Fibroblast of villous mesenchyme (primary cell): ENCODE results near the gene ARMCX1. TPM values are rescaled to one million over a fixed set of nuclear protein-coding genes. Genes with fewer than 3 reads are reported as not detected.
"Not testable (repeated sequence)": the region's sequence is repeated elsewhere in the genome, so short reads cannot be mapped to it uniquely, and the experiment has no call there.

ENCODE experiments used
- DNase-seq: peaks from one replicate; pipeline ENCODE4 v3.0.0-alpha.2; 2010; ENCODE audit warnings: low read depth
- H3K4me3 ChIP-seq: 2 replicates; pipeline ENCODE4 v1.5.1; 2011; ENCODE audit warnings: low read depth, mild to moderate bottlenecking, low read length
- total RNA-seq: library from RNA; depleted of rRNA; stranded (reverse); fragments of >200 nt; gene quantifications from 2 replicates; pipeline ENCODE4 v1.2.3, GENCODE V29; 2012
- TF ChIP-seq, protein P1 (sequence below): IDR thresholded peaks from 2 replicates; pipeline ENCODE4 v1.5.1; 2012; ENCODE audit warnings: low read depth, mild to moderate bottlenecking, low read length; ENCODE audit not compliant: insufficient read depth

Gene ARMCX1
- total RNA-seq = 32.5 and 41.9 TPM in 2 replicates

DNA sequence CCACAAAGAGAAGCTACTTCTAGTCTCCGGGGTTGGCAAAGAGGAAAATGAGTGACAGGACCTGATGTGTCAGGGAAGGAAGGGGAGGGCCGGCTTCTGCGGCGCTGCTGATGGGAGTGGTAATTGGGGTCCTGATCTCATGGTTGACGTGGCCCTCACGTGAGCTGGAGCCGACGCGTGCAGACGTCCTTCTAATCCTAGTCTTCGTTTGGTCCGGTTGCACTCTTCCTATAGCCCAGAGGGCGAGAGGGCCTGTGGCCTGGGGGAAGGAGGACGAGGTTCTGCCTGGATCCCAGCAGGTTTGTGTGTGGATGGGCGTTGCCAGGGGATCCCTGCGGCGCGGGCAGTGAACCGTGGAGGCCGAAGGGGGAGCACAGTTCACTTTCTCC, at the start of gene ARMCX1:
TSS of gene ARMCX1 (plus strand) at position 186 of the 389 bp plus-strand sequence. CDS start 2,384 bp downstream, outside the sequence.
- DNase-seq = peak; percentile 85
- TF ChIP-seq, protein P1, sequence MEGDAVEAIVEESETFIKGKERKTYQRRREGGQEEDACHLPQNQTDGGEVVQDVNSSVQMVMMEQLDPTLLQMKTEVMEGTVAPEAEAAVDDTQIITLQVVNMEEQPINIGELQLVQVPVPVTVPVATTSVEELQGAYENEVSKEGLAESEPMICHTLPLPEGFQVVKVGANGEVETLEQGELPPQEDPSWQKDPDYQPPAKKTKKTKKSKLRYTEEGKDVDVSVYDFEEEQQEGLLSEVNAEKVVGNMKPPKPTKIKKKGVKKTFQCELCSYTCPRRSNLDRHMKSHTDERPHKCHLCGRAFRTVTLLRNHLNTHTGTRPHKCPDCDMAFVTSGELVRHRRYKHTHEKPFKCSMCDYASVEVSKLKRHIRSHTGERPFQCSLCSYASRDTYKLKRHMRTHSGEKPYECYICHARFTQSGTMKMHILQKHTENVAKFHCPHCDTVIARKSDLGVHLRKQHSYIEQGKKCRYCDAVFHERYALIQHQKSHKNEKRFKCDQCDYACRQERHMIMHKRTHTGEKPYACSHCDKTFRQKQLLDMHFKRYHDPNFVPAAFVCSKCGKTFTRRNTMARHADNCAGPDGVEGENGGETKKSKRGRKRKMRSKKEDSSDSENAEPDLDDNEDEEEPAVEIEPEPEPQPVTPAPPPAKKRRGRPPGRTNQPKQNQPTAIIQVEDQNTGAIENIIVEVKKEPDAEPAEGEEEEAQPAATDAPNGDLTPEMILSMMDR = no peak
- H3K4me3 ChIP-seq = peak within 1 kb of the TSS; percentile 74

- not testable (repeated sequence) for DNase-seq, H3K4me3 ChIP-seq
Measured at GRCh38 chrX:101502929-101503328, 47.4 kb upstream of the ARMCX1 start.

DNA sequence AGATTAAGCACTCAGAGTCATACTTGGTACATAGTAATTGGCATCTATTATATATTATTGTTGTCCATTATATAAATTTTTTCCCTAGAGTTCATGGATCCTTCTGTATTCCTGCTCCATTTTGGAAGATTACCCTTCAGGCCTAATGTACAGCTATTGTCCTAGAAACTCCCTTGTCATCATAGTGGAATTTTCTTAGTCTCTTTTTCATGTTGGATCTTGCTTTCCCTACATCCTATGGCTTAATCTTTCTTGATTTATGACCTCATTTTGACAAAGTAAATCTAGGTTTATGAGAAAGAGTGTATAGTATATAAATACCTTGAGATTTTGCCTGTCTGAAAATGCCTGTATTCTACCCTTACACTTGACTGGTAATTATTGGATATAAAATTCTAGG, 43.0 kb upstream of the ARMCX1 start:
- H3K4me3 ChIP-seq = no peak overlapping the region
- no peak for DNase-seq
- TF ChIP-seq, protein P1 = no peak

DNA sequence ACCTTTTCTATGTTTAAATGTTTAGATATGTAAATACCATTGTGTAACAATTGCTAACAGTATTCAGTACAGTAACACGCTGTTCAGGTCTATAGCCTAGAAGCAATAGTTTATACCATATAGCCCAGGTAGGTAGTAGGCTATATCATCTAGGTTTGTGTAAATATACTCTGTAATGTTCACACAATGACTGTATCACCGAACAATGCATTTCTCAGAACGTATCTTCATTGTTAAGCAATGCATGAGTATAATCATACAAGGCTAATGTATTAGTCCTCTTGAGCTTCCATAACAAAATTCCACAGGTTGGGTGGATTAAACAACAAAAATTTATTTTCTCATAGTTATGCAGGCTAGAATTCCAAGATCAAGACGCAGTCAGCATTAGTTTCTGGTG, 42.4 kb upstream of the ARMCX1 start:
- TF ChIP-seq, protein P1 = no peak
- no peak for DNase-seq
- H3K4me3 ChIP-seq = no peak overlapping the region

DNA sequence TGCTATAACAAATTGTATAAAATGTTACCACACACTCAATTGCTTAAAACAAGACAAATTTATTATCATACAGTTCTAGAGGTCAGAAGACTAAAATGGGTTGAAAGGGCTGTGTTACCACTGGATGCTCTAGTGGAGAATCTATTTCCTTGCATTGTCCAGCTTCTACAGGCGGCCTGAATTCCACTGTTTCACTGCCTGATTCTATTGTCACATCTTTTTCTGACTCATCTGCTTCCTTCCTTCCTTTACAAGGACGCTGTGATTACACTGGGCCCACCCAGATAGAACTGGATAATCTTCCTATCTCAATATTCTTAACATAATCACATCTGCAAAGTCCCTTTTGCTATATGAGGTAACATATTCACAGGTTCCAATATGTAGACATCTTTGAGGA, 19.4 kb upstream of the ARMCX1 start:
- DNase-seq = no peak
- TF ChIP-seq, protein P1 = no peak
- H3K4me3 ChIP-seq = no peak overlapping the region

- TF ChIP-seq, protein P1 = no peak
- no peak for DNase-seq
- H3K4me3 ChIP-seq = no peak overlapping the region
Measured at GRCh38 chrX:101539116-101539515, 11.2 kb upstream of the ARMCX1 start.

GRCh38 chrX:101550751-101551379, 518 bp downstream of the ARMCX1 start:
- TF ChIP-seq, protein P1 = no peak
- peak overlapping the region; percentile 74 for H3K4me3 ChIP-seq
- peak; percentile 59 for DNase-seq
